Activated T-cell treated with anti-CD3 and anti-CD28 coated beads for 4 hours (primary cell): Measurements from ENCODE around the gene NTSR1.

Experiments used
- DNase-seq: peaks from one replicate; pipeline ENCODE4 v3.0.0-alpha.2; 2020

The NTSR1 gene

DNA sequence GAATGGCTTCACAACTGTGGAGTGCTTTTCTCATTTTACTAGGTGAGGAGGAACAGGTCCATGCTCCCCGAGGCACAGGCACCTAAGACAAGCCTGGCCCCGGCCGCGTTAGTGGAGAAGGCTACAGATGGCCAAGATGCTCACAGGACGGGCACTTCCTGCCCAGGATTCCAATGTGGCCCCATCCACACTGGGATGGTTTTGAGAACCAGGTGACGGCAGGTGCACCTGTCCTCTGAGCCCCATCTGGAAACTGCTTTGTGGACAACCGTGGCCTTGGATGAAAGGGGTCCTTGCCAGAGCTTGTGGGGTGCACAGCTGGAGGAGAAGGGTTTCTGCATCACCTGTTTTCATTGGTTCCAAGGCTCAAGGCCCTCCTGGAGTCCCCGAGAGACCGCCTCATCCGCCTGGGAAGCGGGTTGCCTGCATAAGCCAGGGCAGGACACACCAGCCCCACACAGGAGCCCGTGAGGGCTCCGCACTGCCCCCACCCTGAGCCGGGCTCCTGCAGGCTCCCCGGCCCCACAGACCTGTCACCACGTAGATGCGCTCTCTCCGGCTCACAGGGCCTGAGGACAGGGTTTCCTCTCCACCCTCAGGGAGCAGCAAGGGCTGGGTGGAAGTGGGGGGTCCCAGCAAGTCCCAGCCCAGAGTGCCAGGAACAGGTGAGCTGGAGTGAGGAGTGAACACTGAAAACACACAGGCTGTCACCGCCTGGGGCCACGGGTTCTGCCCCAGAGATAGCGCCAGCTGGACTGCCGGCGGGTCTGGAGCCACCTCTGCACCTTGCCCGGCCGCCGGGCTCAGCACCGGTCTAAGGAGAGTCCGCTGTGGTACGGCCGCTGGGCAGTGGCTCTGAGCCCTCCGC is 18.3 kb downstream of the NTSR1 start:
- DNase-seq: no peak

DNA sequence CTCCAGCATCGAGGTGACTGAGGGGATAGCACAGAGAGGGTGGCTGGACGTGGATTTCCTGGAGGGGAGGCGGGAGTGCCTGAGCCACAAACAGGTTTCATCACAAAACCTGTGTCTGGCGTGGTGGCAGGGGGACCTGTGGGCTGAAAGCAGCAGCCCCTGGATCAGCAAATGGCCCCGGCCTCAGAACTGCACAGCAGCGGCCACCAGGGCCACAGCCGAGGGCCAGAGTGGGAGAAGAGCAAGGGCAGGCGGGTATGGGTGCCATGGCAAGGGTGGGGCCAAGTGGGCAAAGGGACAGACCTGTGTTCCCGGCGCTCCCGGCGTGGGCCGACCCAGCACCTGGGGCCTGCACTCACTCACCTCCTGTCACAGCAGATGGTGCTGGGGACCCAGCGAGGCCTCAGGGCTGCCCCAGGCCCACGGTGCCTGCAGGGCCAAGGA is 19.0 kb downstream of the NTSR1 start:
- no peak for DNase-seq

DNA sequence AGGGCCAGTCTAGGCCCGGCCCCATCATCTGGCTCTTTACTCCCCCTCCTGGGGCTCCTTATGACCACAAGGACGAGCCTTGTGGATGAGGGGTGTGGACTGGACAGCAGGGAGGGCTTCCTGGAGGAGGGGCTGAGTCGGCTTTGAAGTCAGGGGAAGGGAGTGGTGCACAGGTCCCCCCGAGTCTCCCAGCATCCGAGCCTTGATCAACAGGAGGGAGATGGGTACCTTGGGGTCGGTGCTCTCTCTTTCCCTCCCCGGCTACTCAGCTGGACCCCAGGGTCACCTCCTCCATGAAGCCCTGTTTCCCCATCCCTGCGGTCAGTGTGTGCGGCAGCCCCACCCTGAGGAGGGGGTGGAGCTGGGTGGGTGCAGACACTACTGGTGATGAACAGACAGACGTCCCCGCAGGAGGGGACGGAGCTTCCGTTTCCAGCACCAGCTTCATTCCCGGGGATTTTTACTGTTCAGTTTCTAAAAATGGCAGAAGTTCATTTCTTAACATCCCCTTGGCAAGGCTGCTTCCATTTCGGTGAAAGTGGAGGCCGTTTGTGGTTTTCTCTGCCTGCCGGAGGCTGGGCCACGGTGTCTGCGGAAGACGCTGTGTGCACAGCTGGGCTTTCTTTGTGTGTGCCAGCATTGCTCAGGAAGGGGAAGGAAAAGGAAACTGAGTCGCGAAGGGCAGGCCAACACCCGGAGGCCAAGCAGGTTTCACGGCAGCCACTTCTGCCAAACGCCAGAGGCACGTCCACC is 19.6 kb downstream of the NTSR1 start:
- DNase-seq: no peak

- no peak for DNase-seq
These were observed 20.2 kb downstream of the NTSR1 start for GRCh38 chr20:62728781-62729300.

- no peak for DNase-seq
These were observed 21.8 kb downstream of the NTSR1 start for GRCh38 chr20:62730481-62730880.

DNA sequence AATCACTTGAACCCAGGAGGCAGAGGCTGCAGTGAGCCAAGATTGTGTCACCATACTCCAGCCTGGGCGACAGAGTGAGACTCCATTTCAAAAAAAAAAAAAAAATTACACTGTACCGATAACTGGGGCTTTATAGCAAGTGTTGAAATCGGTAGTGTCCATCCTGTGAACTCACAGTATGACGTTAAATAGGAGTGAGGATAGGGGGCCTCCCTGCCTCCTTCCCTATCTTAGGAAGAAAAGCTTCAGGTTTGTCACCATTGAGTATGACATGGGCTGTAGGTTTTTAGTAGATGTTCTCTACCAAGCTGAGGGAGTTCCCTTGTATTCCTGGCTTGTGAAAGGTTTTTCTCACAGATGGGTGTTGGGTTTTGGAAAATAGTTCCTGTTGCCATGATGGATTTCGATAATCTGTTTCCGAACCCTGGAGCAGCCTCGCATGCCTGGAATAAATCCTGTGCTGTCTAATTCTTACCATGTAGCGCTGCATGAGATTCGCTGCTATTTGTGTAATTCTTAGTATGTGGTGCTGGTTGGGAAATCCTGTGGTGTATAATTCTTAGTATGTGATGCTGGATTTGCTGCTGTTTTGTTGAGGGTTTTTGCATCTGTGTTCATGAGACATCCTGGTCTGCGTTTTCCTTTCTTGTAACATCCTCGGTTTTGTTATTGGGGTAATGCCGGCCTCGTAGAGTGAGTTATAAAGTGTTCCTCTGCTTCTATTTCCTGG is 23.6 kb downstream of the NTSR1 start:
- DNase-seq: no peak

- no peak for DNase-seq
These were observed 24.3 kb downstream of the NTSR1 start for GRCh38 chr20:62732842-62733525.

DNA sequence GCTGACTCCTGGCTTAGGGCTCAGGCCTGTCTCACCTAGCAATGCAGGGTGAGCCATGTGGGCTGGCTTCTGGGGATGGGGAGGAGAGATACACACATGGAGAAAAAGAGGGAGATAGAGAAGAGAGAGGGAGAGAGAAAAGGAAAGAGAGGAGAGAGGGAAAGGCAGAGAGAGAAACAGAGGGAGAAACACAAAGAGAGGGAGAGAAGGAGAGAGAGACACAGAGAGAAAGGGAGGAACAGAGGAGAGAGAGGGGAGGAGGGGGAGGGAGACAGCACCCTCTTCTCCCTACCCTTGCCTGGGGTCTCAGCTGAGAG is 24.8 kb downstream of the NTSR1 start:
- no peak for DNase-seq

GRCh38 chr20:62733891-62734290 is 25.3 kb downstream of the NTSR1 start:
- no peak for DNase-seq

DNA sequence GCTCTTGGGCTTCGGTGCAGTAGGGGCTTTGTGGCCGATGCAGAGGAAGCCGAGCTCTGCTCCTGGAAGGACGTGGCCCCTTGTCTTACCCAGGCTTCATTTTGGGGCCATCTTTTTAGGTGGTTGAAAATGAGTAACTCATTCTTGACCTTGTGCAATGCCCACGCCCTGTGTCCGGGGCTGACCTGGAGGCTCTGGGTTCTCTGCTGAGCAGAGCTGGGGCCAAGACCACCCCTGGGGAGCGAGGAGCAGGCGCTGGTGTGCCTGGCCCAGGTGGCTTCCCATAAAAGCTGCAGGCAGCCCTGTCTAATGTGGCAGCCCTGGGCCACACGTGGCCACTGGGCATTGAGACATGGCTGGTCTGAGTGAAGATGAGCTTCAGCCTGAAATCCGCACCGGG is 25.7 kb downstream of the NTSR1 start:
- DNase-seq: no peak

- DNase-seq: no peak
These were observed 26.2 kb downstream of the NTSR1 start for GRCh38 chr20:62734881-62735280.

DNA sequence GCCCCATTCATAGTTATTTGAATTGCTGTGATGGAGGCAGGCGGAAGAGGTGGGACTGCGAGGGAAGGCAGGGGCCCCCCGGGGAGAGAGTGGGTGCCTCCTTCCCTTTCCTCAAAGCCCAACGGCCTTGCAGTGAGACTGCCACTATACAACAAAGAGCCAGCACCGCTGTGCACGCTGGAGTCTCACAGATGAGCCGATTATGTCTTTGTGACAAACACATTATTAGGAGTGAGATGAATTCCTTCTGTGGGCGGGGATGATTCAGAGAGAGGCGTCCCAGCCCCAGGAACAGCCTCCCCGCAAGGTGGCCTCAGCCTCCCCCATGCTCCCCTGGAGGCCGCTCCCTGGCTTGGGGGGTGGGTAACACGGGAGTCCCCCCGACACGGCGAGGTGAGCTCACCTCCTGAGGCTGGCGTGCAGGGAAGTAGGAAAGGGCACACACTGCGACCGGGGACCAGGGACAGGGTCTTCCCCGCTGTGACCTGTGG is 26.7 kb downstream of the NTSR1 start:
- DNase-seq: peak; percentile 24

GRCh38 chr20:62736026-62736406 is 27.4 kb downstream of the NTSR1 start:
- DNase-seq: no peak

DNA sequence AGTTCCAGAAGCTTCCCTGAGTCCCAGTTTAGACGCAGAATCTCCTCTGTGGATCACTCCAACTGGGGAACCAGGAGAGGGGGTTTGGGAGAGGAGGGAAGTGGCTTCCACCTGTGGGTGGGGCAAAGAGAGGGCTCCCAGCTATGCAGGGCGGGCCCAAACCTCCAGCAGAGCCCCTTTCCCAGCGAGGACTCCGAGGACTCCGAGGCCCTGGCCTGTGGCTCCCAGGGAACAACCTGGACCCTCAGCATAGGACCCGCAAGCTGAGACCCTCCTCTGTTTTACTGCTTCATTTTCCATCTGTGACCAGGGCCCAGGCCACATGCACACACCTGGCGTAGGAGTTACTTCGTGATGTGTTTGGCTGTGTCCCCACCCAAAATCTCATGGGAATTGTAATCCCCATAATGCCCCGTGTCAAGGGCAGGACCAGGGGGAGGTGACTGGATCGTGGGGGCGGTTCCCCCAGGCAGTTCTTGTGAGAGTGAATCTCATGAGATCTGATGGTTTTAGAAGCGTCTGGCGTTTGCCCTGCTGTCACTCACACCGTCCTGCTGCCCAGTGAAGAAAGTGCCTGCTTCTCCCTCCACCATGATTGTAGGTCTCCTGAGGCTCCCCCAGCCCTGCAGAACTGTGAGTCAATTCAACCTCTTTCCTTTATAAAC is 27.9 kb downstream of the NTSR1 start:
- no peak for DNase-seq

GRCh38 chr20:62737271-62737811 is 28.7 kb downstream of the NTSR1 start:
- no peak for DNase-seq

DNA sequence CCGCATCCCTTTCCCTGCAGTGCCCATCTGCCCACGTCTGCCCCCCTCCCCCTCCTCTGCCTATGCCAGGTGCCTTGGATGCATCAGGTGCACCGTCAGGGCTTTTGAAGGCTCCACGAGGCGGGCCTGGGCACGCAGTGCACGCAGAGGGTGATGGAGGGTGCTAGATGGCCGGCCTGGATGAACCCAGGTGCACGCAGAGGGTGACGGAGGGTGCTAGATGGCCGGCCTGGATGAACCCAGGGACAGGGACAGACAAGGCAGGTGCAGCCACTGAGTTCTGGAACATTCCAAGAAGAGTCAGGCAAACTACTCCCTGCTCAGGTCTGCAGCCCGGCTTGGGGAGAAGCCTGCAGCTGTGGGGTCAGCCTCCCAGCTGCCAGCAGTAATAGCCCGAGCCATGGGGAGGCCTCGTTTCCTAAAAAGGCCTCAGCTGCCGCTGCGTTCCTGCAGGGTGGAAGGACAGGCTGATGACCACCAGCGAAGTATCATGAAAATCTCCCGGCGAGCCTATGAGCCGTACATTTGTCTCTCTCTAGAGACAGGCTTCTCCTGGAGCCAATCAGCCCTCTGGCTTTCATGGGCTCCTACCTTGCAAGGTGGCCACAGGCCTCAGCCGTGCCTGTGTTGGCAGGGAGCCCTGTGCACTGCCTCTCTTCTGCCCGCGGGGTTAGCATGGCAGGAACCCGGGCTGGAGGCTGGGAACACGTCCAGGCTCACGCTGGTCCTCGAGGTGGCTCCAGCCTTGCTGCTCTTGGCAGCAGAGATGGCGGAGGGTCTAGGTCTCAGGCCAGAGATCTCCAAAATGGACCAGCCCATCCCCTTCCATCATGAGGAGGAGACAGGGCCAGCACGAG is 29.6 kb downstream of the NTSR1 start:
- no peak for DNase-seq

DNA sequence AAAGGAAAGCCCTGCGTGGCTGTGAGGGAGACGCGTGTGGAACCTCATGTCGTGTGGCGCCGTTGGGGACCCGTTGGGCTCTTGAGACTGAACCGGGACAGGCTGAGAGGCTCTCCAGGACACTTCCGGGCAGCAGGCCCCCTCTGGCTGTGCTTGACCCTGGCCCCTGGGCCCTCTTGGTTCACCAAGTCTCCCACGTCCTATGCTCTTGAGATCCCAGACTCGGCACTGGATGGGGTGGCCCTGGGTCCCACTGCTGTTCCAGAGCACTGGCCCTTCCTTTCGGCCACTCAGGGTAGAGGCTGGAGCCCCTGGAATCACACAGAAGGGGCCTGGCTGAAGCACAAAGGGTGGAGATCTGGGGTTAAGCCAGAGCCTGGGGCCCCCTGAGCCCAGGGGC is 30.4 kb downstream of the NTSR1 start:
- DNase-seq: no peak

DNA sequence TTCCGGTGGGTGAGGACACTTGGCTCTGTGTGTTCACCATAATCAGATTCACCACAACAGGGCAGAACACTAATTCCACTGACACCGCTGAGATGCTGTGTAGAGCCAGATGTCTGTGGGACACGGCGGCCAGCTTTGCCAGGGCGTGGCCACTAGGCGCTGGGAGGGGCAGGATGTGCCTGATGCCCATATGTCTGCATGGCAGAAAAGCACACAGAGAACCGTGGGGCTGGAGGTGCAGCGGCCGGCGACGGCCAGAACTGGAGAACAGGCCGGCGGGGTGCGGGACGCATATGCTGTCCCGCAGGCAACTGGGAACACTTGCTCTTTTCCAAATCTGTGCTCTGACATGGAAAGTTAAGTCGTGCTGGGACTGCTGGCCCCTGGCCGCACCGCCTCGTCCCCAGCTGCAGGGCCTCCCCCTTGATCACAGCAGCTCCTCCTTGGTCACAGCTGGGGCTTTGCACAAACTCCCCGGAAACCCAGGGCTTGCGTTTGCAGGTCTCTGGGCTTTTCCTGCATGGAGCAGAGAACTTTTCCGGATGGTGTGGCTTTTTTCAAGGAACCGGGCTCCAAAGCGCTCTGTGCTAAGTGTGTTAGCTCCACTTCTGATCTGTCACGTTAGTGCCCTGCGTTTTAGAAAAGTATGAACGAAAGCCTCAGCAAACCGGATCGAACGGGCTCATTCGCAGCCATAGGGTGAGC is 31.1 kb downstream of the NTSR1 start:
- no peak for DNase-seq

DNA sequence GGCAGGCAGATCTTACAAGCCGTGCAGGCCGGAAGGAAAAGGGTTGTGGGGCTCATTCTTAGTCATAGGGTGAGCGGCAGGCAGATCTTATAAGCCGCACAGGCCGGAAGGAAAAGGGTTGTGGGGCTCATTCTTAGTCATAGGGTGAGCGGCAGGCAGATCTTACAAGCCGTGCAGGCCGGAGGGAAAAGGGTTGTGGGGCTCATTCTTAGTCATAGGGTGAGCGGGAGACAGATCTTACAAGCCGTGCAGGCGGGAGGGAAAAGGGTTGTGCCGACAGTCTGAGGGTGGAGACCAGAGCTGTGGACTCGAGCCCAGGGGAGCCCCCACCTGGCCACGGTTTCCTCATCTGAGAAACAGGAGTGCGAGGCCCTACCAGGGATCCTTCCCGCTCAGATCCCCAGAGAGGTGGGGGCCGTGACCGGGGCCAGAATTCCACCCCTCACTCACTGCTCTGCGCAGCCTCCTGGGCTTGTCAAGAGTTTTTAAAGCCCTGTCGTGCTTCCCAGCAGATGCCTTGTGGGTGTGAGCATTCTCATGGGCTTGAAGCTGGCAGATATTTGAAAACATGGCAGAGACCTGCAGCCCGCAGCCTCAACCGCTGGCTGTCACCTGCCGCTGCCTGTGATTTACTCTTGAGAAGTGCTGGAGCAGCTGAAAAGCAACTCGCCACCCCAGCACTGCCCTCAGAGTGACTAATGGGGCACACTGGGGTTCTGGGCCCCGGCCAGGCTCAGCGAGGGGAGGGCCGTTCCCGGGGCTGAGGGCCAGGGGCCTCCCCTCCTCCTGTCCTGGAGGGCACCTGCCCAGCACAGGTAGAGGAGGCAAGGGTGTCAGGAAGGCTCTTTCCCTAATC is 31.9 kb downstream of the NTSR1 start:
- DNase-seq: peak; percentile 65
